NCI-H526 treated with DMSO at 0.1 percent for 48 hours (cell line): ENCODE measurements around the gene CCDC88C.
A peak's percentile ranks its signal among the peaks of the same experiment; 100 is the strongest.

Source experiments
- DNase-seq: peaks from one replicate; lab custom pipeline; 2025; lab: John Stamatoyannopoulos, UW

CCDC88C gene

GRCh38 chr14:91399868-91400640 lies 17.6 kb downstream of the CCDC88C start:
- no peak for DNase-seq

GRCh38 chr14:91398707-91399106 lies 18.9 kb downstream of the CCDC88C start:
- DNase-seq: no peak

GRCh38 chr14:91397965-91398591 lies 19.5 kb downstream of the CCDC88C start:
- DNase-seq: no peak

DNA sequence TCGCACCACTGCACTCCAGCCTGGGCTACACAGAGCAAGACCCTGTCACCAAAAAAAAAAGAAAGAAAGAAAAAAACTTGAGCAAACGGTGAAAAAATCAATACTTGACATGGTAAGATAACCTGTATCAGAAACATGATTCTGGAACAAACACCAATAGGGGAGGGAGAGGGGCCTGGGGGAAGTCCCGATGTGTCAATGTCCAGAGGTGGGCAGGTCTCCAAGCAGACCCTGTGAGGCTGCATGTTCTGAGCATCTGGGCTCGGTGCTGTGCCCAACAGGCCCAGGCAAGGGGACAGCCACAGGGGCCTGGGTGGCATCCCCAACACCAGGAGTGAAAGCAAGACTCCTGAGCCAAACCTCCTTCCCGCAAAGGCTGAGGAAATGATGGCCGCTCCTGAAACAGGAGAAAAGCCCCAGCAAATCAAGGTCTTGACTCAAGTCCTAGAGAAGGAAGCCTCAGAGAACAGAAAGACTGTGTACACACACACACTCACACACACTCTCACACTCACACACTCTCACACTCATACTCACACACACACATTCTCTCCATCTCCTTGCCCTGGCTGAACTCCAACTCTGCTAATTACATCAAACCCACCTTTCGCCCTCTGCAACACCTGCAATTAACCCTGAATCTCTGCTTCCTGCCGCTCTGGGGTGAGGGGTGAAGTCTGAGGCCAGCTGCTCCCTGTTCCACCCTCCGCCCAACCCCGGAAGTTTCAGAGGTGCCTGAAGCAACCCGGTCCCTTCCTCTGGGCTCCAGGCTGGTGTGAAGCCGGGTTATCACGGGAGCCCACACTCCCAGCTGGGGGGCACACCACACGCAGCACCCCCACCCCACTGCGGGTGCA lies 20.4 kb downstream of the CCDC88C start:
- no peak for DNase-seq

DNA sequence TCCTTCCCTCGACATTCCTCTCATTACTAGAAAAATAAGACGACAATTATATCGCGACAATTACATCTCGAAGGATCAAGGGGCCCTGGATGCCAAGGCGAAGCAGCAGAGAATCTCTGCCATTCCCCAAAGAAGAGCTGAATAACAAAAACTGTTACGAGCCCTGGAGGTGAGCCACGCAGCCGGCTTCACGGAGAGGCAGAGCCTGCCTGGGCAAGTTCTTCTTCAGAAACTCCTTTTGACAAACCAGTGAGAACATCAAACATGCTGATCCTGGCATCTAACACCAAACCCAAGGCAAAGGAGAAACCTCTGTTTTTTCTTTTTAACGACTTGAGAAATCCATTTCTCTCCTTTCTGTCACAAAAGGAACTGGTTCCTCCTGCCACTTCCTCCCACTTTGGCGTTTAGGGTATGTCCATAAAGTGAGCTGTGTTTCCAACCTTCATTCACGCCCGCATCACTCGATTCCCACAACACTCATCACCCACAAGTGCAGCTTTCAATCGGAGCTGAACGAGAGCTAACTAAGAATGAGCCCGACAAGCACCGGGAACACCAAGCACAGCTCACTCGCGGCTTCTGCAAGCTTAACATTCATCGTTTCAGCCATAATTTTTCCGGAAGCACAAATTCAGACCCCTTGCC lies 21.5 kb downstream of the CCDC88C start:
- DNase-seq: no peak

GRCh38 chr14:91395466-91395865 lies 22.2 kb downstream of the CCDC88C start:
- no peak for DNase-seq

DNA sequence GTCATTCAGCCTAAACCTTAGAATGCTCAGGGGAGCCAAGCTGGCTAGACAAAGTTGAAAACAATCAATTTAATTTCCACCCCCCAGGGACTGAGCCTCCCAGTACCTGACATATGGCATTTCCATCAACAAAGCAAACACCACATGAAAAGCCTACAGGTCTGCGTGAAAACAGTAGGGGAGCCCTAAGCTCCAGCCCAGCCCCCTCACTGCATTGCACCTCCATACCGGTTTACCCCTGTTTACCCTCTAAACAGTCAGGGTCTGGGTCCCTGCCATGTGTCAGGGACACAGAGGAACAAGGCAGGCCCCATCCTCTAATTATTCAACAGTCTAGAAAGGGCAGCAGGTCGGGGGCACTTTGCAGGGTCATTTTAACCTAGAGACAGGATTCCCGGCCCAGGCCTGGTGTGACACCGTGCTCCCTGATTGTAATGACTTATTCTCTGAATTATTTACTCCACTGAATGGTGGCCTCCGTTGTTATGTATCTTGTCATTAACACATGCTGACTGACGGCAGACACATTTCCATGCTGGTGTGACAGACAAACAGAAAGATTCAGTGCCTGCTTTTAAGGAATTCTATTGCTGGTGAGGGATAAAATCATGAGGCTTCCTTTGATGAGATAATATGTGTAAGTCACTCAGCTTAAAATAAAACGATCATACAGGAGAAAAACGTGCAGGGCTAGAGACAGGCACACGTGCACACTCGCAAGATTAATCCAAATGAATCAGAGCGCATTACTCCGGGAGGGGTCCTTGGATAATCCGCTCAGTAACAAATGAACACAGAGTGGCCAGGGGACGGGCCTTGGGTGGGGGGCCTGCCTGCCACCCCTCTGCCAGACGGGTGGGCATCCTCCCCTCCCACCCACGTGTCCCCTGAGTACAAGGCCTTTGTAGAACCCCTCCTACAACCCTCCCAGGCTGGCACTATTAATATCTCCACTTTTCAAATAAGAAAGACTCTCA lies 23.2 kb downstream of the CCDC88C start:
- no peak for DNase-seq

DNA sequence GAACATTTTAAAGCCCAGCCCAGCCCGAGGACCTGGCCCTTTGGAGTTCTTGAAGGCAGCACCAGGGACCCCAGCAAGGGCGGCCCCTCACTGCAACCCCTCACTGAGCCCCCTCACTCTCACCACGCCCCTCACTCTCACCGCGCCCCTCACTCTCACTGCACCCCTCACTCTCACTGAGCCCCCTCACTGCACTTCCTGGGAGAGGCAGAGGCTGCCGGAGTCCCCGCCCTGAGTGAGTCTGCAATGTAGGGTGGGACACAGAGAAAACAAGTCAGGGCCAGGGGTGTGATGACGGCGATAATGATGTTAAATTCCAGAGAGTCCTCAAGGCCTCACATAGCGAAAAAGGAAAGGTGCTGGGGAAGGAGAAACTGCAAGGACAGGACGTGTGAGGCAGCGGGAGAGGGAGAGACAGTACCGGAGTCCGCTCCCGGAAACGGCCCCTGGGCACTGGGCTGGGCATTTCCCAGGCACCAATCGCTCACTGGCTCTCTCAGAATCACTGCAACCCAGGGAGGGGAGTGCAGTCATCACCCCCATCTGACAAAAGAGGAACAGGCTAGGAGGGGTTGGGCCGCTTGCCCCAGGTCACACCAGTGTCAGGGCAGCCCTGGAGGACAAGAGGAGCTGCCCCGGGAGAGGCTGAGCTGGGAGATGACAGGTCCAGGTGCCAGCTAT lies 24.9 kb downstream of the CCDC88C start:
- DNase-seq: no peak

GRCh38 chr14:91390165-91390778 lies 27.3 kb downstream of the CCDC88C start:
- DNase-seq: no peak

- DNase-seq: no peak
Measured at GRCh38 chr14:91389150-91389549, 28.5 kb downstream of the CCDC88C start.

- no peak for DNase-seq
Measured at GRCh38 chr14:91388551-91388975, 29.1 kb downstream of the CCDC88C start.

- DNase-seq: no peak
Measured at GRCh38 chr14:91387951-91388381, 29.7 kb downstream of the CCDC88C start.

DNA sequence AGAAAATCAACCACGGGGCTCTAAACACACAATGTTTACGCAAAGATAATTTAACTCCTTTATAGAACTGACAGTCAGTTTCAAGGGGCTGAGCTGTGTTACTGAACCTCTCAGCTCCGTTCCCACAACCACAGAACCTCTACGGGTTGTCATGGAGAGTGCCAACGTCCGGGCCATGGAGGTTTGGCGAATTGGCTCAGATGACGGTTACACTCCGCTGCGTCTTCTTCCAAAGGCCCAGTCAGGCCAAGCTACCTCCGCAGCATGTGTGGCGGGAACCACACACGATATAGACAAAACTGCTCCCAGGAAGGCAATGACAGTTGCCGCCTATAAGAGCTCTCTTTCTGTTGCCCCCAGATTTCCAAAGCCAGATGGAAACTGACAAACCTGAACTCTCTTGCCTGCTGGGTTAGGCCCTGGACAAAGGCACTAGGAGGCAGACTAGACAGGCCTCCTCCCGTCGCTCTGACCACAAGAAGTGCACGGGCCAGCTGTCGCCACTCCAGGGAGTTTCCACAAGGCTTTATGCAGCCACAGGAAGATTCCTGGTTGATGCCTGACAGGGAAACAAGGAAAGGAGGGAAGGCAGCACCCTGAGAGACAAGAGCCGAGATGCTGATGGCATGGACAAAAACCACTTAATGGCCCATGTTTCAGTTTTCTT lies 30.3 kb downstream of the CCDC88C start:
- no peak for DNase-seq

DNA sequence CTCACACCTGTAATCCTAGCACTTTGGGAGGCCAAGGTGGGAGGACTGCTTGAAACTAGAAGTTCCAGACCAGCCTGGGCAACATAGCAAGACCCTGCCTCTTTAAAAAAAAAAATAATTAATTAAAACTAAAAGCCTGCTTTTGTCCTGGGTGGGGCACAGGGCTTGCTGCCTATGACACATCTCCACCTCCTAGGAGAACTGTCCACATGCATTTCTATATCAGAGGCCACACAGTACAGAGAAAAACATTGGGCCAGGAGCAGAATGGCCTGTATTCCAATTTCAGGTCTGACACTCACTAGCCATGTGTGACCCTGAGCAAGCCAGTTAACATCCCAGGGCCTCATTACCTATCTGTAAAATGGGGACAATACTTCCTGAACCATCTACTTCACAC lies 31.9 kb downstream of the CCDC88C start:
- DNase-seq: no peak

GRCh38 chr14:91385224-91385623 lies 32.4 kb downstream of the CCDC88C start:
- DNase-seq: no peak

DNA sequence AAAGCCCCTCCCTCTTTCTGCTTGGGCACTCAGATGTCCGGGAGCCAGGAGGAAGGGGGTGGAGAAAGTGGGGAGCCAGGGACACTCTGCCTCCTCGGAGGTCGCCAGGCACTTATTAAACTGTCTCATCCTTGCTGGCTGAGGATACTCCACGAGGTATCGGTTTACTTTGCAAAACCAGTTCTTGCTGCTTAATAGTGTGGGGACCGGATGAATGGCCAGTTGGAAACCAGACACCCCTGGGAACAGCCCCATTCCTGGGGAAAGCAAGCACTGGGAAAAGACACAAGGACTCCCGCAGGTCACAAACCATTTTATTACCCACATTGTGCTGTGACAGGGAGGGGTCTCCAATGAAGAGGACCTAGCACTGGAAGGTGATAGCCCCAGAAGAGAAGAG lies 34.2 kb downstream of the CCDC88C start:
- DNase-seq: peak; percentile 50

DNA sequence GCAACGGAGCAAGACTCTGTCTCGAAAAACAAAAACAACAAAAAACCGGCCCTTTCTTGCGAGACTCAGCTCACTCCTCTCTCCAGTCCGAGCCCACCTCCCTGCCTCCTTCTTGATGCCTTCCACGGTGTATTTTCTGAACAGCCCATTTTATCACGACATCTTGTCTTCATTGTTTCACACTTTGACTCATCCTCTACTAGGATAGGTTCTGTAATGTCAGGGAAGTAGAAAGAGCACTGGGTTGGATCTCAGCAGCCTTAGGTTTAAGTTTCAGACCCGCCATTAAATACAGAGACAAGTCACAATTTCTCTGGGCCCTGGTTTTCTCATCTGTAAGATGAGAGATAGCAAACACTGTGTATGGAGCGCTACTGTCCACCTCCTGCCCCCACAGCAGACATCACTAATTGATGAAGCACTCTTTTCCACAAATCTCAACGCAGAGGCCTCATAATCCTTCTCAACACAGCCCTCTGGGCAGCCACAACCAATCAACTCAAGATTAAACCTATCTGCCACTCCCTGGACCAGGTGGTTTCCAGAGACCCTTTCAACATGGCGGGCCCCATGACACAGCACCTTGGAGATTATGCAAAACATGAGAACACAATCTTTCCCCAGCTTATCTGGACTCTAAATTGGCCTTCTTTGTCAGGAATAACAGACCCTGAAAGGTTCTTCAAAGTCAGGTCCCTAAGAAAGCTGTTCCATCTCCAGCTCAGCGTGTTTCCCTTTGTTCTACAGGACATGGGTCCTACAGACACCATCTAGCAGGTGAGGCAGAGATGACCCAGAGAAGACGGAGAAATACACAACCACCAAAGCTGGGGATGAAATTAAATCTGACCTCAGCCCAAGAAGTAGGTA lies 35.6 kb downstream of the CCDC88C start:
- no peak for DNase-seq

- DNase-seq: peak; percentile 70
Measured at GRCh38 chr14:91380610-91381371, 36.8 kb downstream of the CCDC88C start.
